ENCODE data around the gene PRKAG1.

PRKAG1 gene

GRCh38 chr12:49024543-49024942 is 6.0 kb upstream of the PRKAG1 start:
- DNase-seq (ENCODE audit: low spot score in 2 of 2): no peak
- ATAC-seq (replicated peaks; ENCODE audit: extremely low read depth, poor library complexity, severe bottlenecking): no peak
- Mint-ChIP-seq H3K9me3 (no peaks in the 10 kb centered on the region), H3K27ac (ENCODE audit: low read depth) (no peak overlapping the region), H3K27me3 (no peaks in the 10 kb centered on the region), H3K4me1 (peaks cover 6% of the 10 kb centered on the region), H3K4me3 (no peak overlapping the region), H3K36me3 (ENCODE audit: insufficient read depth) (peaks cover 44% of the 10 kb centered on the region)

- peaks cover 14% of the 10 kb centered on the region for H3K4me1 Mint-ChIP-seq
- peaks cover 45% of the 10 kb centered on the region for H3K36me3 Mint-ChIP-seq (ENCODE audit: insufficient read depth)
- H3K27me3 Mint-ChIP-seq: no peaks in the 10 kb centered on the region
Measured at GRCh38 chr12:49023812-49024211, 5.2 kb upstream of the PRKAG1 start.

GRCh38 chr12:49022558-49023178 is 4.1 kb upstream of the PRKAG1 start:
- Mint-ChIP-seq H3K4me1 (peaks cover 25% of the 10 kb centered on the region), H3K36me3 (ENCODE audit: insufficient read depth) (peaks cover 50% of the 10 kb centered on the region), H3K4me3 (no peak overlapping the region), H3K27me3 (no peaks in the 10 kb centered on the region), H3K27ac (ENCODE audit: low read depth) (peak overlapping the region; percentile 91), H3K9me3 (no peaks in the 10 kb centered on the region)
- DNase-seq (ENCODE audit: low spot score in 2 of 2) (no peak), ATAC-seq (replicated peaks; ENCODE audit: extremely low read depth, poor library complexity, severe bottlenecking) (no peak)

More at GRCh38 chr12:49023812-49024211, 5.2 kb upstream of the PRKAG1 start:
- ATAC-seq (replicated peaks; ENCODE audit: extremely low read depth, poor library complexity, severe bottlenecking): no peak
- H3K4me3 Mint-ChIP-seq: no peak overlapping the region
- DNase-seq (ENCODE audit: low spot score in 2 of 2): no peak
- H3K9me3 Mint-ChIP-seq: no peaks in the 10 kb centered on the region
- H3K27ac Mint-ChIP-seq (ENCODE audit: low read depth): peak overlapping the region; percentile 91

- ATAC-seq (replicated peaks; ENCODE audit: extremely low read depth, poor library complexity, severe bottlenecking) (no peak), DNase-seq (ENCODE audit: low spot score in 2 of 2) (no peak)
- peak overlapping the region; percentile 91 for H3K27ac Mint-ChIP-seq (ENCODE audit: low read depth)
- no peak overlapping the region for H3K4me3 Mint-ChIP-seq
- H3K9me3 Mint-ChIP-seq: no peaks in the 10 kb centered on the region
- H3K4me1 Mint-ChIP-seq: peaks cover 38% of the 10 kb centered on the region
- peaks cover 43% of the 10 kb centered on the region for H3K36me3 Mint-ChIP-seq (ENCODE audit: insufficient read depth)
- no peaks in the 10 kb centered on the region for H3K27me3 Mint-ChIP-seq
Measured at GRCh38 chr12:49021292-49021915, 2.8 kb upstream of the PRKAG1 start.

- no peak overlapping the region for H3K4me3 Mint-ChIP-seq
- ATAC-seq (replicated peaks; ENCODE audit: extremely low read depth, poor library complexity, severe bottlenecking) (no peak), DNase-seq (ENCODE audit: low spot score in 2 of 2) (no peak)
- peak overlapping the region; percentile 98 for H3K27ac Mint-ChIP-seq (ENCODE audit: low read depth)
- H3K27me3 Mint-ChIP-seq: no peaks in the 10 kb centered on the region
- no peaks in the 10 kb centered on the region for H3K9me3 Mint-ChIP-seq
- peaks cover 45% of the 10 kb centered on the region for H3K4me1 Mint-ChIP-seq
- peaks cover 35% of the 10 kb centered on the region for H3K36me3 Mint-ChIP-seq (ENCODE audit: insufficient read depth)
Measured at GRCh38 chr12:49020441-49020840, 1.9 kb upstream of the PRKAG1 start.

- Mint-ChIP-seq H3K27me3 (no peaks in the 10 kb centered on the region), H3K4me3 (peak overlapping the region; percentile 89), H3K4me1 (peaks cover 50% of the 10 kb centered on the region), H3K36me3 (ENCODE audit: insufficient read depth) (peaks cover 31% of the 10 kb centered on the region), H3K27ac (ENCODE audit: low read depth) (peak overlapping the region; percentile 98), H3K9me3 (no peaks in the 10 kb centered on the region)
- DNase-seq (ENCODE audit: low spot score in 2 of 2) (no peak), ATAC-seq (replicated peaks; ENCODE audit: extremely low read depth, poor library complexity, severe bottlenecking) (no peak)
Measured at GRCh38 chr12:49019443-49020324, 1.1 kb upstream of the PRKAG1 start.

- ATAC-seq (replicated peaks; ENCODE audit: extremely low read depth, poor library complexity, severe bottlenecking): peak; percentile 22
- no peak for DNase-seq (ENCODE audit: low spot score in 2 of 2)
- peak overlapping the region; percentile 89 for H3K4me3 Mint-ChIP-seq
- peaks cover 55% of the 10 kb centered on the region for H3K4me1 Mint-ChIP-seq
- no peaks in the 10 kb centered on the region for H3K9me3 Mint-ChIP-seq
- peak overlapping the region; percentile 98 for H3K27ac Mint-ChIP-seq (ENCODE audit: low read depth)
- H3K36me3 Mint-ChIP-seq (ENCODE audit: insufficient read depth): peaks cover 28% of the 10 kb centered on the region
- no peaks in the 10 kb centered on the region for H3K27me3 Mint-ChIP-seq
Measured at GRCh38 chr12:49019120-49019430, 499 bp upstream of the PRKAG1 start.

- Mint-ChIP-seq H3K27ac (ENCODE audit: low read depth) (peak overlapping the region; percentile 98), H3K36me3 (ENCODE audit: insufficient read depth) (peaks cover 34% of the 10 kb centered on the region), H3K4me3 (peak overlapping the region; percentile 89), H3K9me3 (no peaks in the 10 kb centered on the region), H3K4me1 (peaks cover 56% of the 10 kb centered on the region), H3K27me3 (no peaks in the 10 kb centered on the region)
- DNase-seq (ENCODE audit: low spot score in 2 of 2): no peak
- peak; percentile 5 for ATAC-seq (replicated peaks; ENCODE audit: extremely low read depth, poor library complexity, severe bottlenecking)
Measured at GRCh38 chr12:49017891-49018260, 700 bp downstream of the PRKAG1 start.

- Mint-ChIP-seq H3K4me1 (peaks cover 56% of the 10 kb centered on the region), H3K4me3 (no peak overlapping the region), H3K9me3 (no peaks in the 10 kb centered on the region), H3K36me3 (ENCODE audit: insufficient read depth) (peaks cover 49% of the 10 kb centered on the region), H3K27ac (ENCODE audit: low read depth) (no peak overlapping the region), H3K27me3 (no peaks in the 10 kb centered on the region)
- DNase-seq (ENCODE audit: low spot score in 2 of 2) (no peak), ATAC-seq (replicated peaks; ENCODE audit: extremely low read depth, poor library complexity, severe bottlenecking) (no peak)
Measured at GRCh38 chr12:49015196-49015595, 3.4 kb downstream of the PRKAG1 start.

- Mint-ChIP-seq H3K4me3 (no peak overlapping the region), H3K9me3 (no peaks in the 10 kb centered on the region), H3K4me1 (peaks cover 50% of the 10 kb centered on the region), H3K27me3 (no peaks in the 10 kb centered on the region), H3K36me3 (ENCODE audit: insufficient read depth) (peaks cover 50% of the 10 kb centered on the region), H3K27ac (ENCODE audit: low read depth) (peak overlapping the region; percentile 44)
- DNase-seq (ENCODE audit: low spot score in 2 of 2): no peak
- no peak for ATAC-seq (replicated peaks; ENCODE audit: extremely low read depth, poor library complexity, severe bottlenecking)
Measured at GRCh38 chr12:49014547-49014946, 4.0 kb downstream of the PRKAG1 start.

- no peaks in the 10 kb centered on the region for H3K27me3 Mint-ChIP-seq
- peaks cover 41% of the 10 kb centered on the region for H3K4me1 Mint-ChIP-seq
- no peak for ATAC-seq (replicated peaks; ENCODE audit: extremely low read depth, poor library complexity, severe bottlenecking)
- no peak overlapping the region for H3K27ac Mint-ChIP-seq (ENCODE audit: low read depth)
- DNase-seq (ENCODE audit: low spot score in 2 of 2): no peak
- H3K4me3 Mint-ChIP-seq: no peak overlapping the region
- peaks cover 55% of the 10 kb centered on the region for H3K36me3 Mint-ChIP-seq (ENCODE audit: insufficient read depth)
- H3K9me3 Mint-ChIP-seq: no peaks in the 10 kb centered on the region
Measured at GRCh38 chr12:49013428-49013827, 5.1 kb downstream of the PRKAG1 start.

- Mint-ChIP-seq H3K9me3 (no peaks in the 10 kb centered on the region), H3K4me1 (peaks cover 38% of the 10 kb centered on the region), H3K4me3 (no peak overlapping the region), H3K27ac (ENCODE audit: low read depth) (no peak overlapping the region), H3K36me3 (ENCODE audit: insufficient read depth) (peaks cover 54% of the 10 kb centered on the region), H3K27me3 (no peaks in the 10 kb centered on the region)
- DNase-seq (ENCODE audit: low spot score in 2 of 2) (no peak), ATAC-seq (replicated peaks; ENCODE audit: extremely low read depth, poor library complexity, severe bottlenecking) (no peak)
Measured at GRCh38 chr12:49012739-49013138, 5.8 kb downstream of the PRKAG1 start.

Data from central memory CD8-positive, alpha-beta T cell (primary cell).